Posterior cingulate gyrus (tissue), 11 donors: ENCODE measurements around the gene STK38L.

Experiments used
- DNase-seq, 10 donors: peaks; one replicate each; pipeline versions ENCODE4 v3.0.0 to v3.0.0-alpha.2; 2020 to 2021; ENCODE audit warnings: mixed read lengths in 3 of 10
- intact Hi-C: fragments of 100-400 bp; cut with DNase I; formaldehyde crosslinking; loops from one replicate; pipeline ENCODE4 v1.15.1; 2023

STK38L gene

DNA sequence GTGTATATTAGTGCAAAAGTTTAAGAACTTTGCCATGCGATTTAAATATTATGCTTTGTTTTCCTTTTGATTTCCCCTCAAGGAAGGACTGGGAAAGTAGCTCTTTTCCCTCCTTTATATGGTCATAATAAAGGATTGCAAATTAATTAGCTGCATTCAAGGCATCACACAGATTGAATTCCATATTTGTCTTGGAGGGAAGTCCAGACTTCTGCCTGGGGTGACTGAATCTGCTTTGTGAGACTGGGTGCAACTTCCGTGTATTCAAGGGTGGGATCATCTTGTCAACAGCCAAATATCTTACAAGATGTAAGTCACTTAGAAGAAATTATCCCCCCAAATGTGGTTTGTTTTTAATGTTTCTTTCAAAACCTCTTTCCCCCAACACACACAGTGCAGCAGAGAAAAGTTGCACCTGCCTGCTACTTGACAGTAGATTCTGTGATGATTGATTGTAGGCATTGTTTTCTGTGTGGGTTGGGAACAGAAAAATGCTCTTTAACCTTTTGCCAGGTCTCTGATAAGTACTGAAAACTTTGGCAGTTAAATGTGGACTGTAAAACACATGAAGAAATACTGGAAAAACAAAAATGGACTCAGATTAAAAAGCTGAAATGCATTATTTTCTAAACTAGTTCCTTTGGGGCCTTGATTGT is 28.4 kb downstream of the STK38L start:
- intact Hi-C loops = no loop called here
- no peak for DNase-seq

DNA sequence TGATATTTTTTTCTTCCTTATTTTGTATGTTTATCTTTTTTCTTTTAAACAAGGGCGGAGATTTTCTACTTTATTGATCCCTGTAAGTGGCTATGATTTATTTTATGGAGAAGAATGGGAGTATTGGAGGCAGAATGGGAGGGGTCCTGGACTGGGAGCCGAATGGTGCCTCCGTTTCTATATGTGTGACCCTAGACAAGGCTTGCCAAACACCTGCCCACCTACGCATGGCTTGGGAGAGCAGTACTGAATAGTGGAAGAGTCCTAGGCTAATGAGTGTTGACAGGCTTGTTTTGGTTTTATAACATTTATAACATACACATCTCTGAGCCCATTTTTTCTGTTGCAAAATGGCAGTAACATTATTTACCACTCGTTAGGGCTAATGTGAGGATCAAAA is 29.0 kb downstream of the STK38L start:
- intact Hi-C loops = no loop called here
- DNase-seq = no peak

GRCh38 chr12:27274706-27275105 is 30.6 kb downstream of the STK38L start:
- DNase-seq = no peak
- intact Hi-C loops = no loop called here

DNA sequence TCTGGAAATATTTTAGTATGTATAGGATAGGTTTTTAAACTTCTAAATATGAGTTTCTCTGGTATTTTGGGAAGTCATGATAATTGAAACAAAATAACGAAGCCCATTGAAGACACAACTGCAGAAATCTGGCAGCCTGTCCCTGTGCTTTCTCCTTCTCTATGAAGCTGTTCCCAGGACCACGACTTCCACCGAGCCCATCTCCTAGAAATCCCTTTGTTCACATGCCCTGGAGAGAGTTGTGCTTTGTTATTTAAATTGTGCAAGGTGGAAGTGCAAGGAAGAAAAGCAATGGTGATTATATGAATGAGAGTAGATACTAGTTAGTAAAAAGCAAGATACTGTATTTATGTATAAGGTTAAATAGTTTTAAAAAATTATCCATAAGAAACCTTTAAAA is 32.2 kb downstream of the STK38L start:
- intact Hi-C loops = no loop called here
- DNase-seq = no peak

- DNase-seq = no peak
- intact Hi-C loops = no loop called here
Observed at GRCh38 chr12:27277846-27278260, 33.8 kb downstream of the STK38L start.

- intact Hi-C loops = no loop called here
- no peak for DNase-seq
Observed at GRCh38 chr12:27279826-27280225, 35.7 kb downstream of the STK38L start.

GRCh38 chr12:27280412-27280811 is 36.3 kb downstream of the STK38L start:
- intact Hi-C loops = no loop called here
- DNase-seq = no peak

- no peak for DNase-seq
- intact Hi-C loops = no loop called here
Observed at GRCh38 chr12:27282754-27283153, 38.7 kb downstream of the STK38L start.

DNA sequence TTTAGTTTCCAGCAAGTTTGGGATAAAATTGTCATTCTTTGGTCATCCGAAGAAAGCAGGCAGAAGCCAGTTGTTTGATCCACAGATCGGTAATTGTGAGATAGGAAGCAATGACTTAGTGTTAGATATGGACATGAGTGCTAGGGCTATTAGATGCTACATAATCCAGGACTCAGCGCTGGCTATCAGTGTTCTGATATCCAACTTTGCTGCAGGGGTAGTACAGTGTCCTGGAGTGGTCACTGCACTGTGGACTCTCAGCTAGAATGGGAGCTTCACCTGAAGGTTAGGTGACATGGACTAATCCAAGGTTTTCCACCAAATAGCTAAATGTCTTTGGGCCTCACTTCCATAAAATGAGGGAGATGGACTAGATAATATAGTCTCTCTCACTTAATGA is 39.9 kb downstream of the STK38L start:
- DNase-seq = no peak
- intact Hi-C loops = no loop called here

DNA sequence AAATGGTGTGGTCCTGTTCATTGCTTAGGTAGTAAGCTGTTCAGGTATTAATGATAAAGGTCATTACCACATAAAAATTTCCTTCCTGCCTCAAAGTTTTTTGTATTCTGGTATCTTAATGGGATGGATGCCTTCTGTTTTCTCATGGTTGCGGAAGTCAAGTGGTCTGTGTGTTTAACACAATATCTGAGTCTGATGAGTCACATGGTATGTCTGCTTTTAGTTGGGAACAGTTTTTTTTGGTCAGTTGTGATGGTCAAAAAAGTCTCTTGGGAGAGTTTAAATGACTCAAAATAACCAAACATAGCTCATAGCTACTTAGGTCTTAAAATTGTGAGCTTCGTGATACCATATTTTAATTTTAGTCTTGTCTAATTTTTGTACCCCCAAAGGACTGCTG is 40.7 kb downstream of the STK38L start:
- DNase-seq = no peak
- intact Hi-C loops = no loop called here

DNA sequence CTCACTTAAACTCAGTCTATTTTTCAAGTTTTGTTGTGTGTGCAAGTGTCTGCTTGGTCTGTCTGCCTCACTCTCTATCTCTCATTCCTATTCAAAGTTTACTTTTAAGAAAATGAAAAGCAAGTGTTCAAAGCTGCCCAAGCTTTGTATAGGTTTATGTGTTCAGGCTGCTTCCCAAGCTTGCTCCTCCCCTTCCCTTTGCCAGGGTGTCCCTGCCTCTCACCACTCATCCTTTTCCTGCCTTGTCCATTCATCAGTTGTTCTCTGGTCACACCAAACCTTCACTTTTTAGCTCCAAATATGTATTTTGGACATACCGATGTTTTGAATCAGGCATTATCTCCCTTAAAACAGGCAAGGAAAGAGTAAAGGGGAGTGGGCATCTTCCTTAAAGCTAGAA is 41.3 kb downstream of the STK38L start:
- intact Hi-C loops = no loop called here
- no peak for DNase-seq

DNA sequence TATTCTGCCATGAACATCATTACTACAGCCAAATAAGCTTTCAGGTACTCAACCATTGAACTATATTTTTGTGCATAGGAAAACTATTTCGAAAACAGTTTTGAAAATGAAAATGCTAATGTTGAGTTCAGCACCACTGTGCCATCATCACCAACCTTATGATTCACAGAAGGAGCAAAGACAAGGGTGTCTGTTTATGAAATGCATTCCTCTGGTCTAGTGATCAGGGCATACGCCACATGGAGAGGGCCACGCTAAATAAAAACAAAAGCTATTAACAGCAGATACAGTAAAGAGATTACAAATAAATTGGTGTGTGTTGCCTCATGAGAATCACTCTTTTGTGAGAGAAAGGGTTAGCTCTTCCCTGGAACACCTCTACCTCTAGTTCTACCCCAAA is 45.3 kb downstream of the STK38L start:
- intact Hi-C loops = no loop called here
- no peak for DNase-seq

DNA sequence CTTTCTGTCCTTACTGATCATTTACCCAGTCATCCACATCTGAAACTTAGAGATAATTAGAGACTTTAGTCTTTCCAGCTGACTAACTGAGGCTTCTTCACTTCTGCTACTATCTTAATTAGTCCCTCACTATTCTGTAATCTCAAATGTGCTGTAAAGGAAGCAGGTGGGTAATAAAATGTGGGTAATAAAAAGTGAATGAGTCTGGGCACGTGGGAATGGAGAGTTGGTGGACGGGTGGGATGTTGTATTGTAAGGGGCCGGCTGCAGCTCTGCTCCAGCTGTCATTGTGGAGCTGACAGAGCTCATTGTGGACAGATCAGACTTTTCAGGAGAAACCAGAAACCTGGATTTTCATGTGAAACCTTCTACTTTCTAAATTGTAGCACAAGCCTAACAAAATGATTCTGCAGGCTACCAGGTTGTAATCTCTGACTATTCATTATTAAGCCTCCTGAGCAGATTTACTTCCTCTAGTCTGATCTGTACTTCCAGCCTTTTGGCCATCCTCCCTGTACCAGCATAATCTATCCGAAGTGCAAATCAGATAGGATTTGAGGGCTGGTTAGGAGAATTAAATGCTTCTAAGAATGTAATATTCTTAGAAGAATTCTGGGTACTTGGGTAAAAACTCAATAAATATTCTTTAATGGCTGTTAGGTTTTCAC is 46.5 kb downstream of the STK38L start:
- intact Hi-C loops = no loop called here
- DNase-seq = no peak

DNA sequence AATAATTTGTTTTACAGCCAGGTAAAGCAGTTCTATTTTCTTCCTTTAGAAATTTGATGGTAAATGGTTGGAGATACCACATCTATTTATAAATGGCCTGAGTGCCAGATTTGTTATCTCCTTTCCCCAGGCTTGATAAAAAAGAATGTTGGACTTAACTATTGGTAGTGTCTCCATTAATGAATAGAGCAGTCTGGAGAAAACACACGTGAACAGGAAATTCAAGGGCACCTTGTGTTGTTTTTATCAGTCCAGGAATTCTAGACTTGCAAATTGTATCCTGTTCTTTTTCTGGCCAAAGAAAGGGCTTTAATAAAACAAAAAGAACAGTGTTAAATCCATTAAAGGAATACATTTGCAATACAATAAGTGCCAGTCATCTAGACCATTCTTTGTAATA is 47.8 kb downstream of the STK38L start:
- intact Hi-C loops = no loop called here
- DNase-seq = no peak

DNA sequence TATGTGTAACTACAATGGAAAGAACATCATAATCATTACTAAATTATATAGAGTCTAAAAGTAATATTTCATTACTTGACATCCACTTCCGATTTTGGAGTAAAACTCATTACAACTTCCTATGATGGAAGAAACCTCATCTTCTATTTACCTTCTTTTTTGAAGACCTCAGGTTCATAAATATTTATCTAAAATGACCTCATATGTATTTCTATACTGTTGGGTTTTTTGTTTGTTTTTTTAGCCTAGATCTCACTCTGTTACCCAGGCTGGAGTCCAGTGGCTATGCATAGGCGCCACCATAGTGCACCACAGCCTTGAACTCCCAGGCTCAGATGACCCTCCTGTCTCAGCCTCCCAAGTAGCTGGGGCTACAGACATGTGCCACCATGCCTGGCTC is 48.6 kb downstream of the STK38L start:
- DNase-seq = no peak
- intact Hi-C loops = no loop called here

DNA sequence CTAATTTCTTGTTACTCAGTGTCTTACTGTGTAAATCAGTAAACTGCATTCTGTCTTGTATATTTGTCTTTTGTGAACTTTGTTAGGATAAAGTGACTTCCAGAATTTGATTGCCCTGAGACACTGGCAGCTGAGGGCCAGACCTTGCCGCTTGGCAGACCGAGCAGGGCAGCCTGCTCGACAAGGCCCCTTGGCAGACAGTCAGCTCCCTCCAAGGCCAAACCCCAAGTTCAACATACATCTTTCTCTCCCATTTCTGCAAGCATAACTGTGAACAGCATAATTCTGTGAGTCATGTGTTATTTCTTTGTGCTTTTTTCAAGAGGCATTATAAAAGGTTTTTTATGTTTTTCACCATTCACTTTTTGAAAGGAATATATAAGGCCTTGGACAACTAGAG is 49.4 kb downstream of the STK38L start:
- DNase-seq = no peak
- intact Hi-C loops = no loop called here

- intact Hi-C loops = no loop called here
- DNase-seq = no peak
Observed at GRCh38 chr12:27296674-27297073, 52.6 kb downstream of the STK38L start.

DNA sequence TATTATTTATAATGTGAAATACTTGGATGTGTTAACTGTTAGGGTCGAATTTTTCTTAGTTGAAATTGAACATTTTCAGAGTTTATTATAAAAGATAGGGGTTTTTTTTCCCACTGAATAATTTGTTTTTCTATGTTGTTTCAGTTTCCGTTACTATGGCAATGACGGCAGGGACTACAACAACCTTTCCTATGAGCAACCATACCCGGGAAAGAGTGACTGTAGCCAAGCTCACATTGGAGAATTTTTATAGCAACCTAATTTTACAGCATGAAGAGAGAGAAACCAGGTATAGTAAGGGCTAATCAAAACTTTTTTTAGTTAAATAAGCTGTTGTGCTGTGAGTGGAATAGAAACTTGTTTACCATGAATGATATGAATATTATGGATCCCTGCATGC is 53.5 kb downstream of the STK38L start:
- DNase-seq = no peak
- intact Hi-C loops = no loop called here

- intact Hi-C loops = no loop called here
- DNase-seq = no peak
Observed at GRCh38 chr12:27299102-27299501, 55.0 kb downstream of the STK38L start.

GRCh38 chr12:27300226-27300625 is 56.1 kb downstream of the STK38L start:
- intact Hi-C loops = no loop called here

DNA sequence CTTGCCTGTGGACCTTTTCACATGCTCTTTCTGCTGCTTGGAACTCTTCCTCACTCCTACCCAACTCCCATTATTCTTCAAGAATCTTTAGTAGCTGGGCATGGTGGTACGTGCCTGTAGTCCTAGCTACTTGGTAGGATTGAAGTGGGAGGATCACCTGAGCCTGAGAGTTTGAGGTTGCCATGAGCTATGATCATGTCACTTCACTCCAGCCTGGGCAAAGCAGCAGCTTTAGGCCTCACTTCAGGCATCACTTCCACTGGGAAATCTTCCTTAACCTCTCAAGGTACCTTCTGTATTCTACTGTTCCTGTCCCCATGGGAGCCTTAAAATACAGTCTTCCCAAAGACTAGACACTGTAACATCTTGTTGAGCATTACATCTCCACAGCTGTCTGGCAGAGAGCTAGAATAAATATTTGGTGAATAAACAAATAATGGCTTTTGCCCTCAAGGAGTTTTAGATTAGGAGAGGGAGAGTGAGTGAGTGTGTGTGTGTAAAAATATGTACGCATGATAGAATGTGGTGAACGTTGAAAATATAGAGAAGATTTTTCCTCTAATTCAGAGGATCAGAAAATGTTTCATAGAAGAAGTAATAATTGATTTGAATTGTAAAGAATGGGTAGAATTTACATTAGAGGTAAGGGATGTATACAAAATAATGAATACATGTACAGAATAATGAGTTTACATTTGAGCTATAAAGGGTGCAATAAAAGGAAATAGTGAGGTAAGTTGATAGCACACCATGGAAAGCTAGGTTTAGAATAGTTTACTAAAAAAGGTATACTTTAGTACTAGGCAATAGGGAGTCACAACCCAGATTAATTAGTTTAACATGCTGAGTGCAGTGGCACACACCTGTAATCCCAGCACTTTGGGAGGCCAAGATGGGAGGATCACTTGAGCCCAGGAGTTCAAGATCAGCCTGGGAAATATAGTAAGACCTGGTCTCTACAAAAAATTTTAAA is 59.3 kb downstream of the STK38L start:
- no peak for DNase-seq
- intact Hi-C loops = loop anchor here (2.0 kb wide), 1 partner anchor 283 kb away; no protein-coding TSS in a partner anchor

More at GRCh38 chr12:27300226-27300625, 56.1 kb downstream of the STK38L start:
- DNase-seq = no peak
